B cell (primary cell): Measurements from ENCODE around the gene CRMP1. TPM values are rescaled to one million over a fixed set of nuclear protein-coding genes. Genes with fewer than 3 reads are reported as not detected.

ENCODE experiments used
- ATAC-seq: fragments of 200-7000 bp; cut with Tn5 transposase; one replicate; pipeline ENCODE4 v1.10.0; 2021; ENCODE audit warnings: low read depth, mild to moderate bottlenecking, moderate number of reproducible peaks, moderate library complexity
- CTCF ChIA-PET: fragments of 350-600 bp; sonication (Branson Sonifier 250); formaldehyde crosslinking; loops from one replicate; lab custom pipeline; 2021; ENCODE audit warnings: antibody characterized with exemption, inconsistent platforms; lab: Charles Lee
- POLR2A ChIA-PET: fragments of 350-600 bp; sonication (Branson Sonifier 250); formaldehyde crosslinking; loops from one replicate; lab custom pipeline; 2021; ENCODE audit warnings: antibody characterized with exemption; lab: Charles Lee
- DNase-seq: peaks from one replicate; pipeline ENCODE4 v3.0.0; 2013
- H2AFZ ChIP-seq: 2 replicates; pipeline ENCODE4 v1.6.1; 2012; ENCODE audit warnings: mild to moderate bottlenecking, low read depth, low read length; ENCODE audit not compliant: insufficient read depth, poor library complexity, severe bottlenecking
- H3K27ac ChIP-seq, 2 donors: 1 replicate in 1 of 2; 2 replicates in 1 of 2; pipeline ENCODE4 v1.5.1; 2012 to 2013; ENCODE audit warnings: low read length in 2 of 2, mild to moderate bottlenecking in 2 of 2, moderate library complexity in 1 of 2
- H3K27me3 ChIP-seq, 4 experiments: fragments of 200-600 bp in 1 of 4; sonication (generic) in 1 of 4; replicated peaks in 1 of 4; 1 replicate in 2 of 4; 2 replicates in 2 of 4; pipeline versions ENCODE4 v1.6.1 to v1.7.0; 2013 to 2016; ENCODE audit warnings: low read length in 3 of 4, mild to moderate bottlenecking in 2 of 4, mixed read lengths in 1 of 4, moderate library complexity in 1 of 4; ENCODE audit not compliant: insufficient read depth in 4 of 4, control insufficient read depth in 3 of 4; ENCODE audit errors: control extremely low read depth in 1 of 4
- H3K36me3 ChIP-seq, 2 experiments: replicated peaks in 1 of 2; 1 replicate in 1 of 2; 2 replicates in 1 of 2; pipeline versions ENCODE4 v1.6.1 to v1.7.1; 2013; ENCODE audit warnings: low read length in 1 of 2; ENCODE audit not compliant: insufficient read depth in 2 of 2, control insufficient read depth in 1 of 2; ENCODE audit errors: control extremely low read depth in 1 of 2, extremely low read depth in 1 of 2
- H3K4me1 ChIP-seq, 2 donors: fragments of 200-600 bp in 1 of 2; sonication (generic) in 1 of 2; 1 replicate in 1 of 2; 2 replicates in 1 of 2; pipeline versions ENCODE4 v1.5.1 to v1.6.1; 2013 to 2017; ENCODE audit warnings: low read length in 2 of 2; ENCODE audit not compliant: control insufficient read depth in 2 of 2, insufficient read depth in 2 of 2
- H3K4me2 ChIP-seq: replicated peaks from 2 replicates; pipeline ENCODE3; 2012; ENCODE audit warnings: mild to moderate bottlenecking, low read depth, low read length; ENCODE audit not compliant: poor library complexity, severe bottlenecking
- H3K4me3 ChIP-seq, 5 experiments: fragments of 200-600 bp in 1 of 5; sonication (generic) in 1 of 5; 1 replicate in 3 of 5; 2 replicates in 2 of 5; pipeline versions ENCODE4 v1.5.1 to v1.7.0; 2011 to 2016; ENCODE audit warnings: low read length in 4 of 5, mild to moderate bottlenecking in 4 of 5, low read depth in 2 of 5, control low read depth in 1 of 5, moderate library complexity in 1 of 5; ENCODE audit not compliant: insufficient read depth in 1 of 5; ENCODE audit errors: control extremely low read depth in 1 of 5, extremely low read depth in 1 of 5
- H3K79me2 ChIP-seq: fragments of 200-600 bp; sonication (generic); one replicate; pipeline ENCODE4 v1.6.0; 2016; ENCODE audit warnings: low read length; ENCODE audit not compliant: control insufficient read depth, insufficient read depth
- H3K9ac ChIP-seq: fragments of 200-600 bp; sonication (generic); 2 replicates; pipeline ENCODE4 v1.6.1; 2017; ENCODE audit warnings: mild to moderate bottlenecking, low read length, moderate library complexity
- H3K9me3 ChIP-seq, 3 donors: one replicate each; pipeline versions ENCODE4 v1.6.1 to v1.7.1; 2013; ENCODE audit warnings: low read length in 2 of 3; ENCODE audit not compliant: control insufficient read depth in 2 of 3, insufficient read depth in 1 of 3; ENCODE audit errors: control extremely low read depth in 1 of 3
- H4K20me1 ChIP-seq: 2 replicates; pipeline ENCODE4 v1.6.0; 2012; ENCODE audit warnings: mild to moderate bottlenecking, low read length; ENCODE audit not compliant: insufficient read depth, control insufficient read depth, poor library complexity, severe bottlenecking
- H3K27ac Mint-ChIP-seq: one replicate; pipeline ENCODE4 v1.8.0; 2021; ENCODE audit warnings: mixed read lengths
- H3K27me3 Mint-ChIP-seq: one replicate; pipeline ENCODE4 v1.8.0; 2021; ENCODE audit warnings: mixed read lengths
- H3K4me1 Mint-ChIP-seq: one replicate; pipeline ENCODE4 v1.8.0; 2021; ENCODE audit warnings: mixed read lengths
- H3K4me3 Mint-ChIP-seq: one replicate; pipeline ENCODE4 v1.8.0; 2021; ENCODE audit warnings: mixed read lengths
- H3K9me3 Mint-ChIP-seq: one replicate; pipeline ENCODE4 v1.8.0; 2022; ENCODE audit warnings: mixed read lengths; ENCODE audit not compliant: insufficient read depth
- CTCF ChIP-seq: fragments of 200-600 bp; IDR thresholded peaks from one replicate; pipeline ENCODE4 v1.8.0; 2022; ENCODE audit warnings: antibody characterized with exemption, mild to moderate bottlenecking
- EZH2 ChIP-seq: IDR thresholded peaks from 2 replicates; pipeline ENCODE4 v1.6.1; 2012; ENCODE audit warnings: borderline replicate concordance, low read depth, mild to moderate bottlenecking, moderate library complexity, low read length; ENCODE audit not compliant: insufficient read depth, poor library complexity, severe bottlenecking
- WGBS: methylation state at CpG from one replicate; pipeline ENCODE4 v1.1.5; 2013; ENCODE audit warnings: missing lambda C conversion rate; ENCODE audit not compliant: insufficient coverage; 5-methylcytosine and 5-hydroxymethylcytosine counted together
- intact Hi-C: fragments of 100-400 bp; cut with micrococcal nuclease; formaldehyde crosslinking; loops from one replicate; pipeline ENCODE4 v1.10.0; 2022
- polyA plus RNA-seq: library from polyadenylated mRNA; depleted of rRNA; stranded (reverse); fragments of >200 nt; gene quantifications from 2 replicates; pipeline ENCODE4 v1.2.3, GENCODE V29; 2012
- total RNA-seq, 2 donors: library from RNA; stranded (reverse); fragments of 120-200 nt in 1 of 2; gene quantifications; 1 replicate in 1 of 2; 2 replicates in 1 of 2; pipeline versions ENCODE4 v1.2.3 to v1.2.4, GENCODE V29; 2013 to 2022

CRMP1 gene
- total and polyA plus RNA-seq, 2 donors (not counting 1 experiment from before 2014, with no cell fraction given) = 0.13 TPM; not detected in 1

- Mint-ChIP-seq H3K4me1 (no peaks in the 10 kb centered on the region), H3K4me3 (no peak overlapping the region), H3K27me3 (no peaks in the 10 kb centered on the region), H3K9me3 (no peaks in the 10 kb centered on the region), H3K27ac (no peak overlapping the region)
- no peaks in the 10 kb centered on the region for H3K4me1 ChIP-seq
- ChIA-PET CTCF (no interaction called here), POLR2A (no interaction called here)
- intact Hi-C loops = no loop called here
- no peak overlapping the region for H3K9ac ChIP-seq
- H3K27me3 ChIP-seq = no peaks in the 10 kb centered on the region
- no peak overlapping the region for H3K4me3 ChIP-seq
- H3K9me3 ChIP-seq = peaks cover 0 to 18% (median 0%) of the 10 kb centered on the region in 3 donors
- WGBS = no CpG with 5 or more reads among the region's 3 CpGs
- no peak overlapping the region for H2AFZ ChIP-seq
- H3K27ac ChIP-seq = no peak overlapping the region
- H3K4me2 ChIP-seq = no peak overlapping the region
- H3K36me3 ChIP-seq = no peaks in the 10 kb centered on the region
- no peak for ATAC-seq
- no peaks in the 10 kb centered on the region for H4K20me1 ChIP-seq
- TF ChIP-seq EZH2 = no peak
- no peak for TF ChIP-seq CTCF
- no peak for DNase-seq
- H3K79me2 ChIP-seq = no peaks in the 10 kb centered on the region
Observed at GRCh38 chr4:5854929-5855328, 38.0 kb downstream of the CRMP1 start.

- no peaks in the 10 kb centered on the region for H4K20me1 ChIP-seq
Observed at GRCh38 chr4:5852523-5853202, 40.2 kb downstream of the CRMP1 start.

More at GRCh38 chr4:5852523-5853202, 40.2 kb downstream of the CRMP1 start:
- ChIA-PET CTCF (no interaction called here), POLR2A (no interaction called here)
- no peaks in the 10 kb centered on the region for H3K4me1 Mint-ChIP-seq
- Histone ChIP-seq H3K79me2 (no peaks in the 10 kb centered on the region), H3K4me2 (no peak overlapping the region), H3K27me3 (no peaks in the 10 kb centered on the region), H3K4me3 (no peak overlapping the region), H3K36me3 (no peaks in the 10 kb centered on the region), H3K9ac (no peak overlapping the region), H3K9me3 (peaks cover 0 to 7% (median 0%) of the 10 kb centered on the region in 3 donors), H2AFZ (no peak overlapping the region), H3K4me1 (no peaks in the 10 kb centered on the region), H3K27ac (no peak overlapping the region)
- TF ChIP-seq CTCF (no peak), EZH2 (no peak)
- intact Hi-C loops = no loop called here
- no peak overlapping the region for H3K4me3 Mint-ChIP-seq
- H3K27ac Mint-ChIP-seq = no peak overlapping the region
- WGBS = 87% methylated on average over 9 of the region's 9 CpGs
- H3K27me3 Mint-ChIP-seq = no peaks in the 10 kb centered on the region
- H3K9me3 Mint-ChIP-seq = no peaks in the 10 kb centered on the region
- DNase-seq (no peak), ATAC-seq (no peak)
